ENCODE results near the gene OLIG2.

The OLIG2 gene

DNA sequence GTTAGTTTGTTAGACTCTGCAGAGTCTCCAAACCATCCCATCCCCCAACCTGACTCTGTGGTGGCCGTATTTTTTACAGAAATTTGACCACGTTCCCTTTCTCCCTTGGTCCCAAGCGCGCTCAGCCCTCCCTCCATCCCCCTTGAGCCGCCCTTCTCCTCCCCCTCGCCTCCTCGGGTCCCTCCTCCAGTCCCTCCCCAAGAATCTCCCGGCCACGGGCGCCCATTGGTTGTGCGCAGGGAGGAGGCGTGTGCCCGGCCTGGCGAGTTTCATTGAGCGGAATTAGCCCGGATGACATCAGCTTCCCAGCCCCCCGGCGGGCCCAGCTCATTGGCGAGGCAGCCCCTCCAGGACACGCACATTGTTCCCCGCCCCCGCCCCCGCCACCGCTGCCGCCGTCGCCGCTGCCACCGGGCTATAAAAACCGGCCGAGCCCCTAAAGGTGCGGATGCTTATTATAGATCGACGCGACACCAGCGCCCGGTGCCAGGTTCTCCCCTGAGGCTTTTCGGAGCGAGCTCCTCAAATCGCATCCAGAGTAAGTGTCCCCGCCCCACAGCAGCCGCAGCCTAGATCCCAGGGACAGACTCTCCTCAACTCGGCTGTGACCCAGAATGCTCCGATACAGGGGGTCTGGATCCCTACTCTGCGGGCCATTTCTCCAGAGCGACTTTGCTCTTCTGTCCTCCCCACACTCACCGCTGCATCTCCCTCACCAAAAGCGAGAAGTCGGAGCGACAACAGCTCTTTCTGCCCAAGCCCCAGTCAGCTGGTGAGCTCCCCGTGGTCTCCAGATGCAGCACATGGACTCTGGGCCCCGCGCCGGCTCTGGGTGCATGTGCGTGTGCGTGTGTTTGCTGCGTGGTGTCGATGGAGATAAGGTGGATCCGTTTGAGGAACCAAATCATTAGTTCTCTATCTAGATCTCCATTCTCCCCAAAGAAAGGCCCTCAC lies at the start of gene OLIG2:
TSS of gene OLIG2 (plus strand) at position 447 of the 954 bp plus-strand sequence. CDS start 928 bp downstream, outside the sequence.
- no peaks in the 10 kb centered on the region; the same call in 1 of the 2 replicates for H3K9me3 ChIP-seq (ENCODE audit: control insufficient read depth, insufficient read depth, low read length)
- H3K9ac ChIP-seq (ENCODE audit: low read depth, low read length) = peak within 1 kb of the TSS; percentile 62; the same call in 1 of the 2 replicates
- H3K4me1 ChIP-seq (ENCODE audit: insufficient read depth, low read length) = peaks cover 12% of the 10 kb centered on the region
- no peaks in the 10 kb centered on the region for H3K36me3 ChIP-seq (ENCODE audit: insufficient read depth, low read length)

DNA sequence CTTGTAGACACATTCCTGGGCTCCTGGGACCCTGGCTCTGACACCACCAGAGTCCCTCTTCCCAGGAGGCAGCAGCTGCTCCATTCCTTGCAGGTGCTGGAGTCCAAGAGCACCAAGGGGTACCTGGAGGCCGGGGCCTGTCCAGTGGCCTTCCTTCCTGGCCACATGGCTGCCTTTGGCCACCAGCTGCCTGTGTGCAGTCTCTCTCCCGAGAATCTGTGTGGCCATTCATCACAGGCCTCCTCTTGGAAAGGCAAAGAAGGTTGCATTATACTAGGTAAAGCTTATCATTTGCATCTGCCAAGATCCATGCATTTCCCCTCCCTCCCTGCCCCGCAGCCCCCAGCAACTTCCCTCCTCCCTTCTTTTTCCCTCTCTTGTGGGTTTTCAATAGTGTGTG lies 48.9 kb upstream of the OLIG2 start:
- Histone ChIP-seq H3K9ac (ENCODE audit: low read depth, low read length) (no peak overlapping the region), H3K9me3 (ENCODE audit: control insufficient read depth, insufficient read depth, low read length) (no peaks in the 10 kb centered on the region), H3K4me1 (ENCODE audit: insufficient read depth, low read length) (peaks cover 4% of the 10 kb centered on the region; the same call in 1 of the 2 replicates), H3K36me3 (ENCODE audit: insufficient read depth, low read length) (no peaks in the 10 kb centered on the region)

DNA sequence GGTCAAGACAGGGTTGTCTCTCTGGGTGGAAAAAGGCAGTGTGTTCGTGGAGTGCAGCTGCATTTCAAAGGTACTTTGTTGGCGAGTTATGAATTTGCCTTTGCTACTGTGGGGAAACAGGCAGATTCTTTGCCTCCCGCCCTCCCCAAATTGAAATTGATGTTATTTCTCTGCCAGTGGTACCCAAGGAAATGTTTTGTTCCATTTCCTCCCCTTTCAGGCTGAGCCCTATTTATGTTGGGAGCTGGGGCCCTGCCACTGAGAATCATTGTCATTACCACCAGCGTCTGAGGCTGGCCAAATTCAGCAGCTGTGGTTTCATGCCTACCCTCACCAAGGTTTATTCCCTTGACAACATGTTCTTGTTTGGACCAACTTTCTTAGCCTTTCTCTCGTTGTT lies 48.5 kb upstream of the OLIG2 start:
- Histone ChIP-seq H3K36me3 (ENCODE audit: insufficient read depth, low read length) (no peaks in the 10 kb centered on the region), H3K4me1 (ENCODE audit: insufficient read depth, low read length) (peaks cover 4% of the 10 kb centered on the region; the same call in 1 of the 2 replicates), H3K9me3 (ENCODE audit: control insufficient read depth, insufficient read depth, low read length) (no peaks in the 10 kb centered on the region), H3K9ac (ENCODE audit: low read depth, low read length) (no peak overlapping the region)

DNA sequence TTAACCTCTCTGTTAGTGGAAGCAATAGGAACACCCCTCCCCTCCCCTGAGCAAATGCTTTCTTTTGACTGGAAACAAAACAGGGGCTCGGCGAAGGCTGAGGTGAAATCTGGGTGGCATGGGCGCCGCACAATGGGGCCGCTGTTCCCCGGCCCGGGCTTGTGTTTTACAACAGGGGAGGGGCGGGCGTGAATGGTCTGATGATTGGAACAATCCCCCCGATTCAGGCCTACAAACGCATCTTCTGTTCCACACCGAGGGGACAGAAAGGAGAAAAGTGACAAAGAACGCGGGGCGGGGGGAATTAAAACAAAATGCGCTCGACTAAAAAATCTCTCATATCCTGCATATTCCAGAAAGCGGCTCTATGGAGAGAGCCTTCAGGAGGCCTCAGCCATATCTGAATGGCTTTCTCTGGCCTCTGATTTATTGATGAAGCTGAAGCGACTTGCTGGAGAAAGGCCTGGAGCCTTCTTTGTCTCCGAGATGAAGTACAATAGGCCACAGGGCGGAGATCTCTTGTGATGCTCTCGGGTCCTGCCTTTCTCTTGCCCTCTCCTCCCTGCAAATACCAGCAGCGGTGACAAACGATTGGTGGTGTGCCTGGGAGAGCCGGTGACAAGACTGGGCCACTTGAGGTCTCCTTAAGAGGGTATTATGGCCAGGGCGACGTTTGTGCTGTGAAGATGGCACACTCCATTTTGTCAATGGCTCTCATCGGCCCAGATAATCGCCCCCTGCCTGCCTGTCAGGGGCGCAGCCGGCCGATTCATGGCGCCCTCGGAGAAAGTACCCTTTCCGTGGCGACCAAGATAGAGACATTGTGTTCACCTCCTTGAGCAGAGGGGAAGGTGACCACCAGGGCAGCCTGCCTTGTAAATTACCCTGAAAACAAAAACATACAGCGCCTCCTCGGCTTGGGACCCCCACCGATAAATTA lies 47.1 kb upstream of the OLIG2 start:
- no peaks in the 10 kb centered on the region for H3K9me3 ChIP-seq (ENCODE audit: control insufficient read depth, insufficient read depth, low read length)
- H3K9ac ChIP-seq (ENCODE audit: low read depth, low read length) = no peak overlapping the region
- H3K4me1 ChIP-seq (ENCODE audit: insufficient read depth, low read length) = peaks cover 4% of the 10 kb centered on the region; the same call in 1 of the 2 replicates
- no peaks in the 10 kb centered on the region for H3K36me3 ChIP-seq (ENCODE audit: insufficient read depth, low read length)

DNA sequence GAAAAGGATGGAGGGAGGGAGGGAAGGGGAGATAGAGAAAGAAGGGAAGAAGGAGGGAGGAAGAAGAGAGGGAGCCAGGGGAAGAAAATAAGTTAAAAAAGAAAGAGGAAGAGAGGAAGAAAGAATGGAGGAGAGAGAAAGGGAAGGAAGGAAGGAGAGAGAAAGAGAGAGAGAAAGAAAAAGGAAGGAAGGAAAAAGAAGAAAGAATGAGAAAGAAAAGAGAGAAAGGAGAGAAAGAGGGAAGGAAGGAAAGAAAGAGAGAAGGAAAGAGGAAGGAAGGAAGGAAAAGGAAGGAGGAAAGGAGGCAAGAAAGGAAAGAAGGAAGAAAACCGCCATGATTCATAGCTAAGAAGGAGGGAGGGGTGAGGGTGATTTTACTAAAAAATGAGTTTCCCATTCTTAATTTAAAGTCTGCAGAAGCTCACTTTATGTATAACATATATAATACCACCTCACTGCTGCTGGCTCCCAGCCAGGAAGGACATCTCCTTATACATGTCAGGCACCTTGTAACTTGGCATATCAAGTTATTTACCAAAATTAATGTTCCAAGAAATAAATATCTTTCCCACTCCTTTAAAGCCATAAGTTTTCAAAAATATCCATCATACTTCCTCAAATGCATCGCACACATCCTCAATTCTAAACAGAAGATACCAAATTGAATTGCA lies 46.0 kb upstream of the OLIG2 start:
- peaks cover 4% of the 10 kb centered on the region; the same call in 1 of the 2 replicates for H3K4me1 ChIP-seq (ENCODE audit: insufficient read depth, low read length)
- H3K9ac ChIP-seq (ENCODE audit: low read depth, low read length) = no peak overlapping the region
- no peaks in the 10 kb centered on the region for H3K36me3 ChIP-seq (ENCODE audit: insufficient read depth, low read length)
- no peaks in the 10 kb centered on the region for H3K9me3 ChIP-seq (ENCODE audit: control insufficient read depth, insufficient read depth, low read length)

DNA sequence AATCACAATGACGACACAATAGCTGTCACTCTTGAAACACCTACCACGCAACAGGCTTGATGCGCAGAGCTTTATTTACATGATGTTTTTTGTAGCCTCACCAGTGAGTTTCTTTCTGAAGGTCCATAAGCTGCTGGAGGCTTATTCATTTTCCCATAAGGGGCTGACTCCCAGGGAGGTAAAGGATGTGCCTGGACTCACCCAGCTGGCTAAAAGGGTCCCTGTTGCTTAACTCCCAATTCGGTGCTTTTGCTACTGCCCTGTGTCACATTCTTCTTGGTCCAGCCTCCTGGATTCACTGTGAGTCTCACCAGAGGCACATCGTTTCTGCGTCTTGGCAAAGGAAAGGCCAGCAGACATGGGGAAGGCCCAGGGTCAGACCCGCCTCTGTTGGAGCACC lies 44.6 kb upstream of the OLIG2 start:
- no peak overlapping the region for H3K9ac ChIP-seq (ENCODE audit: low read depth, low read length)
- no peaks in the 10 kb centered on the region for H3K36me3 ChIP-seq (ENCODE audit: insufficient read depth, low read length)
- H3K4me1 ChIP-seq (ENCODE audit: insufficient read depth, low read length) = peaks cover 4% of the 10 kb centered on the region; the same call in 1 of the 2 replicates
- H3K9me3 ChIP-seq (ENCODE audit: control insufficient read depth, insufficient read depth, low read length) = no peaks in the 10 kb centered on the region

DNA sequence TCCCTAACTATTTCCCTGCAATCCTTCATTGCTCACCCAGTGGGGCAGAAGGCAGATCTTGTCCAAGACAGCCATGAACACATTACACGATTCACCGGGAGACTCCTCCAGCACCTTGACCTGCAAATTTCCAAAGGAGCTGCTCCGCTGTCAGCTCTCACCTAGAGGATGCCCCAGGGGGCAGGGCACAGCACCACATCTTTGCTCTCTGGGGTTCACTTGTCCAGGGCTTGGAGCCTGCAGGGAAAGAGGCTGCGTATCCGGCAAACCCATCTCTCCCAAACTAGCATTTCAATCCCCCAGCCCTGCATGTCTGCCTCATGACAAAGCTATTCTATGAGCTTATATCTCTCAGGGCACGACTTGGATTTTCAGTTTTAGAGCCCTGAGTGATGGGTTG lies 35.1 kb upstream of the OLIG2 start:
- Histone ChIP-seq H3K9me3 (ENCODE audit: control insufficient read depth, insufficient read depth, low read length) (no peaks in the 10 kb centered on the region), H3K4me1 (ENCODE audit: insufficient read depth, low read length) (no peaks in the 10 kb centered on the region), H3K9ac (ENCODE audit: low read depth, low read length) (no peak overlapping the region), H3K36me3 (ENCODE audit: insufficient read depth, low read length) (no peaks in the 10 kb centered on the region)

DNA sequence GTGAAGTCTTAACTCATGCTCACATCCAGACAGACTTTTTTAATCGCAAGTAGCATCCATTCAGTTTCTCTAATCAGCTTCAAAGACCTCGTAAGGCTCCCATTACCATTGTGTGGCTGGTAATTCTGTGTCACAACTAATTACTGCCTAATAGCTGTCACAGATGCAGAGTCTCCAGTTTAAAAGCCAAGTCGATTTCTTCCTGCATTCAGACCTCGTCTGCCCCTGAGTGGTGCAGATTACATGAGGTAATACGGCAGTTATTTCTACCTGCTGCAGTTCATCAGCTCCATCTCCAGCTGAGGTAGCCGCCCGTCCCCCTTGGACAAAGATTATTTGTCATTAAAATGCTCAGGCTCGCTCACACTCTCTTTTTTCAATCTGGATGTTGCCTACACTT lies 34.4 kb upstream of the OLIG2 start:
- no peaks in the 10 kb centered on the region for H3K36me3 ChIP-seq (ENCODE audit: insufficient read depth, low read length)
- H3K9me3 ChIP-seq (ENCODE audit: control insufficient read depth, insufficient read depth, low read length) = no peaks in the 10 kb centered on the region

DNA sequence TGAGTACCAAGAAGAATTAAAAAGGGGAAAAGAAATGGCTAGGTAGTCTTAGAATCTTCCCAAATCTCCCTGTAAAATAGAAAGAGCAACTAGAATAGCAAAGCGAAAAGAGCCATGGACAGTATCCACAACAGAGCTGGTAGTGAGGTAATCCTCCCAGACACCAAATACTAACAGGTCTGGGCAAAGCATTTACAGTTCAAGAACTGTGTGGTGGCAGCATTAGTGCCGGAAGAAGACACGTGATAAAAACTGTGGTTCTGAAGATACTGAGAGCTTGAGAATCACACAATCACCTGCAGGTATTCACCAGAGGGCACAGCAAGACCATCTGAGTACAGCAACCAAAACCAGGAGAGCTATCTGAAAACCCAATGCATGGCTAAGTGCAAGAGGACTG lies 31.8 kb upstream of the OLIG2 start:
- Histone ChIP-seq H3K9ac (ENCODE audit: low read depth, low read length) (no peak overlapping the region), H3K9me3 (ENCODE audit: control insufficient read depth, insufficient read depth, low read length) (no peaks in the 10 kb centered on the region)

More for the DNA sequence above, 34.4 kb upstream of the OLIG2 start:
- H3K4me1 ChIP-seq (ENCODE audit: insufficient read depth, low read length) = no peaks in the 10 kb centered on the region
- H3K9ac ChIP-seq (ENCODE audit: low read depth, low read length) = no peak overlapping the region

DNA sequence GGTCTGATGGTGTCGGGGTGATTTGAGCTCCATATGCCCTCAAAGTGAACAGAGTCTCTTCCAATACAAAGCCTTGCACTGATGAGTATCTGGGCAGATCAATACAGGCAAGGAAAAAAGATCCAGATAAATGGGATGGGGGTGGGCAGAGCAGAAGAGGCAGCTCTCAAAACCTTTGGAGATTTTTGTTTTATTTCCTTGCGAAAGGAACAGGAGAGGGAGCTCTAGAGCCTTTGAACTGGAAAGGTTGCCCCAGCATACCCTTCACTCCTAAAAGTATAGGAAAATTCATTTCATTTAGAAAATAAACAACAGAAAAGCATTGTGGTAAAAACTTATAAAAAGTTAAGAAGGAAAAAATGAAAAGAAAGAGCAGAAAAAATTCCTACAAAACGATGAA lies 31.4 kb upstream of the OLIG2 start:
- H3K4me1 ChIP-seq (ENCODE audit: insufficient read depth, low read length) = no peaks in the 10 kb centered on the region
- no peak overlapping the region for H3K9ac ChIP-seq (ENCODE audit: low read depth, low read length)
- no peaks in the 10 kb centered on the region for H3K36me3 ChIP-seq (ENCODE audit: insufficient read depth, low read length)
- no peaks in the 10 kb centered on the region for H3K9me3 ChIP-seq (ENCODE audit: control insufficient read depth, insufficient read depth, low read length)

More for the DNA sequence above, 31.8 kb upstream of the OLIG2 start:
- Histone ChIP-seq H3K36me3 (ENCODE audit: insufficient read depth, low read length) (no peaks in the 10 kb centered on the region), H3K4me1 (ENCODE audit: insufficient read depth, low read length) (no peaks in the 10 kb centered on the region)

DNA sequence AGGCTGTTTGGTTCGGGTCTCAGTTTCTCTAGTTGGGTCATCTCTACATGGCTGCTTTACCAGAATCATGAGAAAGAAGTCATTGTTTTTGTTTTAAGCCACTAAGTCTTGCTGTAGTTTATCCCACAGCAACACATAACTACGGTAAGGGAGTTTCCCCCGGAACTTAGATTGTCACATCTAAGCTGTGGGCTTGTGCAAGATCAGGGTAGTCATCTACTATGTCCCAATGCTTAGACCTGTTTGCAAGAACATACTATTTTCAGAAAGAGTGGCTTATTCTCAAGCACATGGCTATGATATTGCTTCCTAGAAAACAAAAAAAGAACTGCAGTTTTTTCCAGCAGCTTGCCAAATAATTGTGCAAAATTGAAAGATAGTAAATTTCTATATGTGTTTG lies 18.0 kb upstream of the OLIG2 start:
- Histone ChIP-seq H3K4me1 (ENCODE audit: insufficient read depth, low read length) (0 out of 2 replicates have a peak, but pooled peaks cover 3% of the 10 kb centered on the region), H3K36me3 (ENCODE audit: insufficient read depth, low read length) (no peaks in the 10 kb centered on the region), H3K9ac (ENCODE audit: low read depth, low read length) (no peak overlapping the region)

DNA sequence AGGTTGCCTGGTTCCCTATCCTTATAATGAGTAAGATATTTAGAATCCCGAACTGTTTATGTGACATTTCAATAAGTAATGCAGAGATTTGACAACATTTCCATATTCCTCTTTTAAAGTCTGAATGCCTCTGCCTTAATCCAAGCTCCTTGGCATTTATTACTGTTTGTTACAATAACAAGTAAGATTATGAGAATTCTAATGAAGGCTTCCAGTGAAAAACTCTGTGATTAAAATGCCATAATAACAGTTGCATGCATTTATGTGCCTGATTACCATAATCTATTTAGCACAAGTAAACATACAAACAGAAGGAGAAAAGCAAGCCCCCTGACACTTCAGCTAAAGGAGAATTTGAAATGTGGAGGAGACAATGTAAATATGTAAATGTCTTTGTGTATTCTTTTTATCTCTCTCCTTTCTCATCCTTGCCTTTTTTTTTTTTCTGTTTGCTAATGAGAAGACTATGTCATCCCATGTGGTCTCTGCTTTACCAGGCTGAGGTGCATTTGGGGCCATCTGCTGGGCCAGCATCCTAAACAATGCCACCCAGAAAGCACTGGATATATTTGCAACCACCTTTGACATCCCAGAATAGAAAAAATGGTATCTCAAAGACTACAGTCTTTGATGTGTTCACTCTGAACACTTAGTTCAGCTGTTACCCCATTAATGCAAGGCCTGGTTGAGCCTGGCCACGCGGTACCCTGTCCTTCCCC lies 17.2 kb upstream of the OLIG2 start:
- Histone ChIP-seq H3K36me3 (ENCODE audit: insufficient read depth, low read length) (no peaks in the 10 kb centered on the region), H3K9ac (ENCODE audit: low read depth, low read length) (no peak overlapping the region), H3K9me3 (ENCODE audit: control insufficient read depth, insufficient read depth, low read length) (no peaks in the 10 kb centered on the region; the same call in 1 of the 2 replicates), H3K4me1 (ENCODE audit: insufficient read depth, low read length) (0 out of 2 replicates have a peak, but pooled peaks cover 3% of the 10 kb centered on the region)

More for the DNA sequence above, 18.0 kb upstream of the OLIG2 start:
- H3K9me3 ChIP-seq (ENCODE audit: control insufficient read depth, insufficient read depth, low read length) = no peaks in the 10 kb centered on the region; the same call in 1 of the 2 replicates

DNA sequence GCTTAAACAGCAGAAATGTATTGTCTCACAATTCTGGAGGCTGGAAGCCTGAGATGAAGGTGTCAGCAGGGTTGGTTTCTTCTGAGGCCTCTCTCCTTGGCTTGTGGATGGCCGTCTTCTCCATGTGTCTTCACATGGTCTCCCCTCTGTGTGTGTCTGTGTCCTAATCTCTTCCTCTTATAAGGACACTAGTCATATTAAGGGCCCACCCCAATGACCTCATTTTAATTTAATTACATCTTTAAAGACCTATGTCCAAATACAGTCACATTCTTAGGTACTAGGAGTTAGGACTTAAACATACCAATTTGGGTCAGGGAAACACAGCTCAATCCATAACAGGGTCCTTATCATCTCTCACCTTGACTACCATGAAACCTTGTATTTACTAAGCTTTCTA lies 14.8 kb upstream of the OLIG2 start:
- H3K36me3 ChIP-seq (ENCODE audit: insufficient read depth, low read length) = no peaks in the 10 kb centered on the region
- H3K9ac ChIP-seq (ENCODE audit: low read depth, low read length) = no peak overlapping the region
- no peaks in the 10 kb centered on the region; the same call in 1 of the 2 replicates for H3K9me3 ChIP-seq (ENCODE audit: control insufficient read depth, insufficient read depth, low read length)
- H3K4me1 ChIP-seq (ENCODE audit: insufficient read depth, low read length) = 0 out of 2 replicates have a peak, but pooled peaks cover 3% of the 10 kb centered on the region

Data from ES-I3 (cell line).